NOMO-1 treated with dmso at 0.1 percent for 144 hours (cell line): Measurements from ENCODE around the gene IFFO2.
A peak's percentile ranks its signal among the peaks of the same experiment; 100 is the strongest.

Experiments used
- DNase-seq: peaks from one replicate; lab custom pipeline; 2025; ENCODE audit not compliant: unreplicated experiment; lab: John Stamatoyannopoulos, UW

Gene IFFO2

DNA sequence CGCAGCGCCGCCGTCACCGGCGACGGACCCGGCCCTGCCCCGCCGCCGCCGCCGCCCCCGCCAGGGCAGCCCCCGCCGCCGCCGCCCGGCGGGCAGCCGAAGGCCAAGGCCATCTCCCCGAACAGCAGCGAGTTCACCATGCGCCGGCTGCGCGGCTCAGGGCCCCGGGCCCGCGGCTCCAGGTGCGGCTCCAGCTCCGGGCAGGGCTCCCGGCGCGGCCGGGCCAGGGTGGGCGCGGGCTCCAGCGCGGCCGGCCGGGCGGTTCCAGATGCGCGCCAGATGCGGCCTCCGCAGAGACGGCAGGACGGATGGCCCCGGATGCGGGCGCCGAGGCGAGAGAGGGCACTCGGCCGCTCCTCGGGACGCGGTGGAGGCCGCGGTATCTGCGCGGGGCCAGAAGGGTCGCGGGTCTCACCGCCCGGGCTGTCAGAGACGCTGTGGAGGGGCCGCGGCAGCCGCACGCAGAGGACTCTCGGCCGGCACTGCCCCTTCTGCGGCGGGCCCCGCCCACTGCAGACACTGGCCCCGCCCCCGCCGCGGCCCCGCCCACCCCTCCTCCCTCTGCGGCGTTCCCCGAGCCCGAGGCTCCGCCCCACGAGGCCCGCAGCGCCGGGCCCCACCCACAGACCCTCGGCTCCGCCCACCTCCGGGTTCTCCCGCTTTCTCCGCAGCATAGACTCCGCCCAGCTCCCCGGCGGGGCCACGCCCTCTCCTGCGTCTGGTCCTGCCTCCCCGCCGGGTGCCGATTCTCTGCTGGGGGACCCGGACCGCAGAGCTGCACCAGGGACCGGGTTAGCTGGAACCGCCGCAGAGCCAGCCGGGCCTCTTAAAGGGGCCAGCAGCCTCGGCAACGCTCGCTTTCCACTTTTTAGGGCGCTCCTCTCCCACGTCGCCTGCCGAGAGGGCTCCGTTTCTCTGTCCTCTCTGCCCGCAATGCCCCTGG, at the start of gene IFFO2:
Gene IFFO2, minus strand, starts transcription at position 484 of the 943 bp plus-strand sequence. Its CDS starts 344 bp downstream, at position 140.
- peak; percentile 84 for DNase-seq

DNA sequence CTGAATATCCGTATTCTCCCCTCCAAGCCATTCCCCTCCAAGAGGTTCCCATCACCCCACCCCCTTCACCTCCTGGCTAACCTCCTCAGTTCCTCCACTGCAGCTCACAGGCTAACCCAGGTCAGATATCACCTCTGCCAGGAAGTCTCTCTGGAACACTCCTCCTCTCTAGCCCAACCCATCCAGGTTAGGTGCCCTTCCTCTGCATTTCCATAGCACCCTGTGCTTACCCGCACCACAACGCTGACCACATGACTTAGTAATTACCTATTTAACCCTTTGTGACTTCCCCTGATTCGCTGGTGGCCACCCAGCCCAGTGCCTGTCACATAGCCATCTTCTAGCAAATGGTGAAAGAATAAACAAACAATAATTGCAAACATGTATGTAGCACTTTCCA, 49.5 kb upstream of the IFFO2 start:
- DNase-seq, result no peak

DNA sequence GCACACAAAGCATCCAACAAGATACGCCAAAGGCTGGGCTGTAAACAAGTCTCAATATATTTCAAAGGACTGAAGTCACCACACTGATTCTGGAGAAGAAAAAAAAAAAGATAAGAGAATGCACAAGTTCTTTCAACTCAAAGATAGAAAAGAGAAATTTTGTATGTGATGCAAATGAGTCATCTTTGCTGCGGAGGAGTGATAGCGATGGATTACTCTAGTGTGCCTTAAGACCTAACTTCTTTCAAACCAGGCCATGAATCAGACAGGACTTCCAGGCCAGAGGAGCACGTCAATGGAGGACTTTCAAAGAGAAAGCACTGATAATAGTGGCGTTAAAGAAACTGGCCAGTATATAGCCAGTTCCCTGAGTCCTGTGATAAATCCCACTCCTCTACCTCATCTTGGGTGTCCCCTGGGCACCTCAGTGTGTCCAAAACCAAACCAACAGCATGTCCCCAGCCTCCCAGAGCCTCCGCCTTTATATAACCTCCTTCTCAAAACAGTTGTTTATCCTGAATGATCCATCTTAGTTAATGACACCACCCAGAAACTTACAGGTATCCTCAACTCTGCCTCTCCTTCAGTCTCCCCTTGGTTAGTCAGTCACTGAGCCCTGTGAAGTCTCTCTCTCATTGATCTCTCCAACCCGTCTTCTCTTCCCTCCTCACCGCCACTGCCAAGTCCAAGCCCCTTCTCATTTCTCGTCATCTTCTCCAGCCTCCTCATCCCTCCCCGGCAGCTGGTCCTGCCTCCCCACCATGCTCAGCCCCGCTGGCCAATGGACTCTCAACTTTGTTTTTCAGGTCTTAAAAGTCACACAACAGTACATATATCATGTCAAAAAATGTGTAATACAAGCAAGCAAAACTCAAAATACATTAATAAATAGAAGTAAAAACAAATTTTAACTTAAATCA, 47.2 kb upstream of the IFFO2 start:
- no peak for DNase-seq

DNA sequence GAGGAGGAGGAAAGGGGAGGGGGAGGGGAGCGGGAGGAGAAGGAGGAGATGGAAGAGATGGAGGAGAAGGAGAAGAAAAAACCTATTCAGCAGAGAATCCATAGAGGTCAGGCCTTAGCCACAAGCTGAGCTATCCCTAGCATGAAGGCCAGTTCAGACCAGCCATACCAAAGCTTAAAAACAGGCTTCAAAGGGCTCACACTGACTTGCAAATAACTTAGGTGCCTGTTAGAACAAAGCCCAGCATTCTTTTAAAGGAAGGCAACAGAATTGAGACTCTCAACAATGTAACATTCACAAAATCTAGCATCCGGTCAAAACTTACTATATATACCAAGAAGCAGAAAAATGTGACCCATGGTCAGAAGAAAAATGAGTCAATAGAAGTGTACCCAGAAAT, 43.6 kb upstream of the IFFO2 start:
- no peak for DNase-seq

DNA sequence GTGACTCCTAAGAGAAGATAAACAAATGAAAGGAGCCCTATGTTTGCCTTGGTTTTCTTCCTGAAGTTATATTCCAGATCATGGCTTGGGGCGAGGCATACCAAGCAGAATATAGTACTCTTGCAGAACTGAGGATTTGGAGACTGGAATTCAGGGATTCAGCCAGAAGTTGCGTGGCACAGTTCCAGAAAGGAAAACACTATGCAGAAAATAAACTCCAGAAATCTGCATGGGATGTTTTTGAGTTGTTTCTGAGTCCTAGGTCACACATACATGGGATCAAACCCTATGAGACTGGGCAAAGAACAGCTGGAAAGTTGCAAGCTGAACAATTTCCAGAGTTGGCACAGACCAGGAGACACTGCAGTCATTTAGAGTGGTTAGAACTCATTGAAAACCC, 42.9 kb upstream of the IFFO2 start:
- no peak for DNase-seq

DNA sequence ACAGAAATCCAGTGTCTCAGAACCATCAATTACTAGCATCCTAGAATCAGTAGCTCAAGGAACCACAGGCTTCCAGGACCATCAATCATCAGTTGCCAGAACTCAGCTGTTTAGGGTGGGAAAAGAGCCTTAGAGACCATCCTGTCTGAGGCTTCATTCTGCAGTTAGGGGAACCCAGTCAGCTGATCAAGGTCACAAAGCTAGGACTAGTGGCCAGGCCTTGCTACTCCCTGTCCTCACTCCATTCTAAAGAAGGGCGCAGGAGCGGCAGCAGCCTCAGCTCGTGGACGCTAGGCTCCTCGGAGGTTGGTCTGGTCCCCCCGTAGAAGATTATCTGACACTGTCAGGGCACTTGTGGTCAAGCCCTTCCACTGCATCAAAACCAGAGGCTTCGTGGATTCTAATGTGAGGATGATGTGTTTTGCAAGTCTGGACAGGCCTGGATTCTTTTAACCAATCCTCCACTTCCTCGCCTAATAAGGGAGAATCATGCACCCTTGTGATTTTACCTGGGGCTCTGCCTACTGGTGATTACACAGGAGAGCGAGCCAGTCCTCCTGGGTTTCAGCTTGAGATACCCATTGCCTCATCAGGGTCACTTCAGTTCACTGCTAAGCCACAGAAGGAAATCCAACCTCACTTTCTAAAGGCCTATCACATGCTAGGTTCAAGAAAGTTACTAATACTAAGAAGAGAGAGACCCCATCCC, 41.7 kb upstream of the IFFO2 start:
- no peak for DNase-seq

DNA sequence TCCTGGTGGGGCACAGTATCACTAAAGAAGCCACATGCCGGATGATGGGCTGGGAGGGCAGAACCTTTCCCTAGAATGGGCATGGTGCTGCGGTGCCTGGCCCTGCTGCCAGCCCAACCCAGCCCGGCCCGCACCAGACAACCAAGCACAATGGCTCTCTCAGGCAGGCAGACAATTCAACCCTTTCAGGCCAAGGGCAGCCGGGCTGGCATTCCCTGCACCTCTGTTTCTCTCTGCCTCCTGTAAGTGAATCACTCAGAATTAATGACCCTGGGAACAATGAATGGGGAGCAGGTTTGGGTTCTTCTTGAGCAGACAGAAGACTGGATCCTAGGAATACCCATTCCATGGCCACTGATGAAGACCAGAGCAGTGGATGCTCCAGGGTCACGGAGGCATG, 41.0 kb upstream of the IFFO2 start:
- DNase-seq, result no peak

DNA sequence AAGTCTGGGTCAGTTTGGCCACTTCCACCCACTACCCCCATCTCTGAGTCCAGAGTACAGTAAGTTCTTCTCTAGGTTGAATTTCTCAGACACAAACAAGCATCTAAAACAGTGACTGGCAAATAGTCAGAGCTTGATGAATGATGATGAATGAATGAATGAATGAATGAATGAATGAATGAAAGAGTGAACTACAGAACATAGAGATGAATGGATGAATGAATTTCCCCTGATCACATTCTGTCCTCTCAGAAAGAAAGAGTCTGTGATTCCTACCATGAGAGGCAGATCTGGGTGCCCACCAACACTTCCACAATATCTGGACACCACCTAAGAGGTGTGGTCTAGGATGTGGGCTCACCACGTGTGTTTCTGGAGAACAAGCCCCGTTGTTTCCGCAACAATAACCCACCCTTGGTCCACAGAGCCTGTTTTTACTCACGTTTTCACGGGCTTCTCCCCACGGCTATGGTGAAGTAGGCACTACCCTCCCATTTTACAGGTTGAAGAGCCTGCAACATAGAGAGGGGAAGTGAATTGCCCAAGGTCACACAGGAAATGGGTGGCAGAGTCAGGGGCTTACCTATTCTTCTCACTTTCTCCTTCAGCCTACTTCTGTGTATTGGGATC, 40.2 kb upstream of the IFFO2 start:
- DNase-seq, result no peak

DNA sequence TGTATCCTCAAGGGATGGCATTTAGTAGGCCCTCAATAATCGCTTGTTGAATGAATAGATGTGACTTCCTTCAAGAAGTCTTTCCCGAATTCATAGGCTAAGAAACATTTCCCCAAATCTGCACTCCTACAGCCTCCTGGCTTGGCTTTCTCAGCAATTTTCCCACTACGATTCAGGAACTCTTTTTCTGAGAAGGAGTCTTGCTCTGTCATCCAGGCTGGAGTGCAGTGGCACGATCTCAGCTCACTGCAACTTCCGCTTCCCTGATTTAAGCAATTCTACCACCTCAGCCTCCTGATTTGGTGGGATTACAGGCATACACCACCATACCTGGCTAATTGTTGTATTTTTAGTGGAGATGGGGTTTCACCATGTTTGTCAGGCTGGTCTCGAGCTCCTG, 37.9 kb upstream of the IFFO2 start:
- DNase-seq, result no peak

DNA sequence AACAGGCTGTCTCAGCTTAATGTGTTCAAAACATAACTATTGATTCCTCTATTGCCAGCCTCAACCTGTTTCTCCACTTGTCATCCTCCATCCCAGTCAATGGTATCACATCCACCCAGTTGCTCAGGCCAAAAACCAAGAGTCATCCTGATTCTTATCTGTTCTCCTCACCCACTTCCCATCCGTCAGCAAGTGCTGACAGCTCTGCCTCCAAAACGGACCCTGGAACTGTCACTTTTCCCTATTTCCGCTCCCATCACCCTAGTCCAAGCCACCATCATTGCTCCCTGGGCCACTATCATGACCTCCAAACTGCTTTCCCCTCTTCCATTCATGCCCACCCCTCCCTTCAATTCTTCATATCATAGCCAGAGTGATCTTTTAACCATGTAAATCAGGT, 36.2 kb upstream of the IFFO2 start:
- DNase-seq, result no peak

DNA sequence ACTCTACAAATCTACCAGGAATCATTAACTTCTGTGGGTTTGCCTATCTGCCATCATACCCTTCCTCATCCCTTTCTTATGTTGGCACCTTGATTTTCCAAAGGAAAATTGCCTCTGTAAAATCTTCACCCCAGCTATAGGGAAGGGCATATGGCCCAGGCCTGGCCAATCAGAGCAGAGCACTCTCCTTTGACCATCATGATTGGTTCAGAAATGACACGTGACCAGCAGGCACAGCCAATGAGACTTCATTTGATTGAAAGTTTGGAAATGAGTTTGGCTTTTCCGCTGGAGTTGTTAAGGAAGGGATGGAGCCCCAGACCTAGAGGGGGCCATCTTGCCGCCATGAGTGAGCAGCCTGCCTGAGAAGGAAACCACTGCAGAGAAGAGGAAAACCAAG, 35.1 kb upstream of the IFFO2 start:
- no peak for DNase-seq

DNA sequence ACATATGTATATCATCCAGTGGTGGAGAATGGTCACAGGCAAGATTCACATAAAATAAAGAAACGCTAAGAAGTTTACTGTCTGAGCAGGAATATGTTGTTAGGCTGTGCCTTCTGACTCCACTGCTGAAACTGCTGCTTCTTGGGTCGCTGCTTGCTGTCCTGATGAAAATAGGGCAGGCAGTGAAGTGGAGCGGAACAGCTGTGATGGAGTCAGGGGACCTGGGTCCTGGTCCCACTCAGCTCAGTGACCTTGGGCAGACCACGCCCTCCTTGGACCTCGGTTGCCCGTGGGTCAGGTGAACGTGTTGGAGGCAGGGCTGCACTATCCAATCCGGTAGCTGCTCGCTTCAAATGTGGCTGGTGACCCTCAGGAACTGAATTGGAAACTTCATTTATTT, 33.4 kb upstream of the IFFO2 start:
- no peak for DNase-seq

DNA sequence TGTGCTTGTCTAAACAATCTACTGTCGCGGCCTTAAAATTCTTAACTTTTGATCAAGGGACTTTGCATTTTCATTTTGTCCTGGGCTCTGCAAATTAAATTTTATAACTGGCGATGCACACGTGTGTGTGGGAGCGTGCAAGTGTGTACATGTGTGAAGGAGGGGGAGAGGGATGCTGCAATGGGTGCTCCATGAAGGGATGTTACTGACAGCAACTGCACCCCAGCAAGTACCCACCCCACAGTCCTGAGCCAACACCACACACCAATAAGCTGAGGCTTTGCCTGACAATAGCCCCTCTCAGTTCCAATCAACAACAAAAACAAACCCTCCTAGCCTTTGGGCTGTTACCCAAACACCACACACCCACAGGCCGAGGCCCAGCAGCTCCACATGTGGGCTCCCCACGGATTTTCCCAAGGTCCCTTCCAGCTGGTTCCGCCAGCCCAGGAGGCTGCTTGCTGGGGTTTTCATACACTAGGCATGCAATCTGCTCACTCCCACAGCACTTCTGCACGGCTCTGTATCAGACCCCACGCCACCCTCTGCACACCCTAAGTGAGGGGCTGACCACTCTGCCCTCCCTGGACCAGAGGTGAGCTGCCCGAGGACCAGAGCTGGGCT, 32.8 kb upstream of the IFFO2 start:
- DNase-seq, result no peak

DNA sequence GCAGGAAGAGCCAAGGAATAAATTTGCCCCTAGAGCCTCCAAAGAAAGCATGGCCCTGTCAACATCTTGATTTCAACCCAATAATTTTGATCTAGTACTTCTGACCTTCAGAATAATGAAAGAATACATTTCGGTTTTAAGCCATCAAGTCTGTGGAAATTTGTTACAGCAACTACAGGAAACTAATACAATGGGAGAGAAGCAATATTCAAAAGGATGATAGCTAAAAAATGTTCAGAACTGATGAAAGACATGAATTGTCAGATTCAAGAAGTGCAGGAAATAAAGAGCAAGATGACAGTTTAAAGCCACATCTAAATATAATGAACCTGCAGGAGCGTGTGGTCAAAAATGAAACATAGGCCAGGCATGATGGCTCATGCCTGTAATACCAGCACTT, 24.8 kb upstream of the IFFO2 start:
- no peak for DNase-seq

DNA sequence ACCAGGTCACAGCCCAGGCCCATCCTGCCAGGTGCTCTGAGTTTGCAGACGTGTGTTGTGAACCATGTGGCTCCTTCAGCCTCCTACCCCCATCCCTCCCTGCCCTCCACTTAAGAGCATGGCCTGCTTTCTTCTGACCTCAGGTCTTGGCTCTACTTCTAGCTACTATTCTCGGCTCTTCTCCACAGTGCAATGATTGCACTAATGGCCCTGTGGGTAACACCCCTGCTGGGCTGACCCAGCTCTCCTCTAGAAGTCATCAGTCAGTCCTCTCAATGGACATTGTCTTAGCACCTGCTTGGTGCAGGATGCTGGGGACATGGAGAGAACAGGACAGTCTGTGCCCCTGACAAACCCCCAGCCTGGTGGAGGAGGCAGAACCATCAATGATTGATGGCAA, 22.2 kb upstream of the IFFO2 start:
- no peak for DNase-seq

DNA sequence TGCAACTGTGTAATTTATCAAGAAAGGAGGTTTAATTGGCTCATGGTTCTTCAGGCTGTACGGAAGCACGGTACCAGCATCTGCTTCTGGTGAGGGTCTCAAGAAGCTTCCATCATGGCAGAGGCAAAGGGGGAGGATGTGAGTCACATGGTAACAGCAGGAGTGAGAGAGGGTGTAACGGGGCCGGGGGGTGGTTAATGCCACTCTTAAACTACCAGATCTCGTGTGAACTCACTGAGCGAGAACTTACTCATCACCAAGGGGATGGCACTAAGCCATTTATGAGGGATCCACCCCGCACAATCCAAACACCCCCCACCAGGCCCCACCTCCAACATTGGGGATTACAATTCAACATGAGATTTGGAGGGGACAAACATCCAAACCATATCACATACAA, 21.0 kb upstream of the IFFO2 start:
- no peak for DNase-seq

DNA sequence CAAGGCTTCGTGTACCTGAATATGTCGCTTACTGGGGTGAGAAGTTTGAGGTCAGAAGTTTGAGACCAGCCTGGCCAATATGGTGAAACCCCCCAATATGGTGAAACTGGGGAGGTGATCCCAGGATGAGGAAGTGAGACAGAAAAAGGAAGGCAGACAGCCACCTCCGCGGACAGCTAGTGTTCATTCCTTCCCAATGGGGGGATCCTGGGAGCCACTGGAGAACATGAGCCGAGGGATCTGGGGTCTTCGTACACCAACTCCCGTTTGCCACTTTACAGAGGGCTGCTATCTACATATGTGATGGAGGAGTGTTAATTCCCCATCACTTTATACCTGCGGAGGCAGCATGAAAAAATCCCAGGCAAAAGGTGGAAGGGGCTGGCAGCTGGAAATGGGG, 19.6 kb upstream of the IFFO2 start:
- no peak for DNase-seq

DNA sequence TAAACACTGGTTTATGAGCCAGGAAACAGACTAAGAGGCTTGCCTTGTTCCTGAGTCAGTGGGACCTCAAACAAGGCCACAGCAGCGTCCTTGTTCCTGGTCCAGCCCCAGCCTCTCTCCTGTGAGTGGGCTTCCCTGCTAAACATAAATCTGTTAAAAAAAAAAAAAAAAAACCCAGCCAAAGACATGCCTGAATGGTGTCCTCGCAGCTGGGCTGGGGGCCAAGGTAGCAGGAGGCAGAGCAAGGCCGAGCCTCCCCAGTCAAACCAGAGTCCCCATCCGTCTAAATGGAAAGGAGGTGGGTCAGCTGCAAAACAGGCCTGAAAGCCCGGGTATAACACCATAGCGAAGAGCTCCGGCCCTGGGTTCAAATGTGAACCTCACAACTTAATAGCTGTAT, 18.1 kb upstream of the IFFO2 start:
- no peak for DNase-seq

DNA sequence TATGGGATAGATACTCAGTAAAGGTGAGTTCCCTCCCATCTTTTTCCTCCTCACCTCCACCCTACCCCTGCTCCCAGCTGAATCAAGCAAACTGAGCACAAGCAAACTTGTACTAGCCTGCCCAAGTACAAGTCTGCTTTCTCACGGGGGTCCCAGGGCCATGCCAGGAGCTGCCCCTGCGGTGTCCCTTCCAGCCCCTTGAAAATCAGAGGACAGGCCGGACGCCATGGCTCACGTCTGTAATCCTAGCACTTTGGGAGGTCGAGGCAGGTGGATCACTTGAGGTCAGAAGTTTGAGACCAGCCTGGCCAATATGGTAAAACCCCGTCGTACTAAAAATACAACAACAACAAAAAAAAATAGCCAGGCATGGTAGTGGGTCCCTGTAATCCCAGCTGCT, 17.5 kb upstream of the IFFO2 start:
- no peak for DNase-seq

DNA sequence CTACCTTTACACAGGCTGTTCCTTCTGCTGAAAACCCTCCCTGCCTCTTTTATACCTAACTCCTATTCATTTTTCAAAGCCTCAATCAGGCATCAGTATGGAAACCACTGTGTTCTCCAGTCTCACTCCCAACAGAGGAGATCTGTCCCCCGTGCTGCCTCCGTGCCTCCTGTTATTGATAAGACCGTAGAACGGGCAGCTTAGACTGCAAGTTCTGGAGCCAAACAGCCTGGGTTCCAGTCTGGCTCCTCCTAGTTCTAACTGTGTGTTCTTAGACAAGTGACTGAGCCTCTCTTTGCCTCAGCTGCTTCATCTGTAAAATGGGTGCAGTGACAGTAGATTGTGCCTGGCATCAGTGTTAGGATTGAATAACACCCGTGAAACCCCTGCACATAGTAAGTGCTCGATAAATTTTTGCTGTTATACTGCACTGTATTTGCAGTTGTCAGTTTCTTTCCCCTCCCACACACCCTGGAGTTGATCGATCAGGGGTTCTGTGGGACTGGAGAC, 17.0 kb upstream of the IFFO2 start:
- DNase-seq, result no peak
